GM18505 (cell line): ENCODE measurements around the gene MNX1.

ENCODE experiments used
- ATAC-seq: cut with Tn5 transposase; IDR thresholded peaks from one replicate; pipeline ENCODE4 v1.9.1; 2021; ENCODE audit not compliant: unreplicated experiment
- POLR2A ChIP-seq: IDR thresholded peaks from 4 replicates; pipeline ENCODE4 v1.6.1; 2011; ENCODE audit warnings: borderline replicate concordance; ENCODE audit not compliant: insufficient read depth, insufficient read length; ENCODE audit errors: extremely low read depth

Gene MNX1

DNA sequence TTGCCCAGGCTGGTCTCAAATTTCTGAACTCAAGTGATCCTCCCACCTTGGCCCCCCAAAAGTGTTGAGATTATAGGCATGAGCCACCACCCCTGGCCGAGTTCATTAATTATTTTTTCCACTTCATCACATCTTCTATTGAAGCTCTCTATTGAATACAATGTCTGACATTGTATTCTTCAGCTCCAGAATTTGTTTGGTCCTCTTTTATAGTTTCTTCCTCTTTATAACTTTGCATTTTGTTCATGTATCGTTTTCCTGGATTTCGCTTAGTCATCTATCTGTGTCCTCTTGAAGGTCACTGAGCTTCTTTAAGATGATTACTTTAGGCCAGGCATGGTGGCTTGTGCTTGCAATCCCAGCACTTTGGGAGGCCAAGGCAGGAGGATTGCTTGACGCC lies 30.8 kb downstream of the MNX1 start:
- TF ChIP-seq POLR2A = no peak
- ATAC-seq = no peak

DNA sequence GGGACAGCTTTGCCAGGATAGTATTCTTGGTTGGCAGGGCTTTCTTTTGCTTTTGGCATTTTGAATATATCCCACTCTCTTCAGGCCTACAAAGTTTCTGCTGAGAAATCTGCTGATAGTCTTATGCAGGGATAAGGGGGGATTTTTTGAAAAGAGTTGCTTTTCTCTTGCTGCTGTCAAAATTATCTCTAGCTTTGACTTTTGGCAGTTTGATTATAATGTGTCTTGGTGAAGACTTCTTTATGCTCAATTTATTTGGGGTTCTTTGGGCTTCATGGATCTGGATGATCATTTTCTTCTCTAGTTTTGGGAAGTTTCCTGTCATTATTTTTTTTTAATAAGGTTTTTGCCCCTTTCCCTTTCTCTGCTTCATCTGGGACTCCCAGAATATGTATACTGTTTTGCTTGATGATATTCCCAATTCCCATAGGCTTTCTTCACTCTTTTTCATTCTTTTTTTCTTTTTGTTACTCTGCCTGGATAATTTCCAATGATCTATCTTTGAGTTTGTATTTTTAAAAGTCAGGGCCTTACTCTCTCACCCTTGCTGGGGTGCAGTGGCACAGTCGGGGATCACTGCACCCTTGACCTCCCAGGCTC lies 31.4 kb downstream of the MNX1 start:
- no peak for TF ChIP-seq POLR2A
- ATAC-seq = no peak

DNA sequence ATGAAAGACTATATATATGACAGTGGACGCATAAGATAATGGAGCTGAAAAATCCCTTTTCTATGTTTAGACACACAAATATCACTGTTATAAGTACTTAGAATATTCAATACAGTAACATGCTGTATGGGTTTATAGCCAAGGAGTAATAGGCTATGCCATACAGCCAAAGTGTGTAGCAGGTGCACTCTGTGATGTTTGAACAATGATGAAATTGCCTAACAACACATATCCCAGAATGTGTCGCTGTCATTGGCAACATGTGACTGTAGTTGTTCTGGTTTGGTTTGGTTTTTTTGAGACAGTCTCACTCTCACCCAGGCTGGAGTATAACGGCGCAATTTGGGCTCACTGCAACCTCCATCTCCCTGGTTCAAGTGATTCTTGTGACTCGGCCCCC lies 34.8 kb downstream of the MNX1 start:
- no peak for ATAC-seq

DNA sequence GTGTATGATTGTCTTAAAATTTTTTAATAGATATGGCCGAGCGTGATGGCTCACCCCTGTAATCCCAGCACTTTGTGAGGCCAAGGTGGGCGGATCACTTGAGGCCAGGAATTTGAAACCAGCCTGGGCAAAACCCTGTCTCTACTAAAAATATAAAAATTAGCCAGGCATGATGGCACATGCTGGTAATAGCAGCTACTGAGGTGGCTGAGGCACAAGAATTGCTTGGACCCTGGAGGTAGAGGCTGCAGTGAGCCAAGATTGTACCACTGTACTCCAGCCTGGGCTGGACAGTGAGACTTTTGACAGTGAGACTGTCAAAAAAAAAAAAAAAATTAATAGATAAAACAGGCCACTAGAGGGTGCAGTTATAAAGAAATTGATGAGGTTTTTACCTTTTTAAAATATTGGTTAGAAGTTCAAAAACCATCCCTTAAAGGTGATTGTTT lies 40.5 kb downstream of the MNX1 start:
- ATAC-seq = no peak
- TF ChIP-seq POLR2A = no peak

More for the DNA sequence above, 34.8 kb downstream of the MNX1 start:
- no peak for TF ChIP-seq POLR2A

DNA sequence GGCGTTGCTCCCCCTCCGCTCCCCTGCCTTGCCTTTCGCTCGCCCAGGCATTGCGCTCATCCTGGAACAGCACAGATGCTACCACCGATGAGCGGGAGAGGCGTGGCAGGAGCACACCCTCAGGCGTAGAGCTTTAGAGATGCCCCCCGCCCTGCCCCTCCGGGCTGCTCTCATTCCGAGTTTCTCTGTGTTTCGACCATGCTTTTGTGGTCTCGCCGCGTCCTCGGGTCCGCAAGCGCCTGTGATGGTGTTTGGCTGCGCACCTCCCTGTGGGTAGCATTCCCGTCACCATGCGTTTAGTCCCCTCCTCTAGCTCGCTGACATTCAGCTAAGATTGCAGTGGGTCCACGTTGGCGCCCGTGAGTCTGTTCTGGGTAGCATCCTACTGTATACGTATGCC lies 42.3 kb downstream of the MNX1 start:
- no peak for TF ChIP-seq POLR2A
- no peak for ATAC-seq

DNA sequence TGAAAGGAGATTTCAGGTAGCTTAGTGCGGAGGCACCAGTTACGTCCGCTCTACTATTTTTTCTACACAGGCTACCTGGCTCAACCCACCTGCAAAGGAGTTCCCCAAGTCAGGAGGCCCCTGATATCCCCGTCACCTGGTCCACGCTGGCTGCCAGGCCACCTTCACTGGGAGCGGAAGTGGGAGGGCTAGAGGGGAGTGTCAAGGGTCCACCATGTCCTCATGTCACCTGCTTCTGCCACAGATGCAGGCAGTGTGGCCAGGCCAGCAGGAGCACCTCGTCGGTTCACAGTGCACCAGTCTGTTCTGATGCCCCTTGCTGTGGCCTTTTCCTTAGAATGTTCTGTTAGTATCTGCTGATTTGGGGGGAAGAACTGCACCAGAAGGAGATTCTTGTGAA lies 44.1 kb downstream of the MNX1 start:
- no peak for ATAC-seq

DNA sequence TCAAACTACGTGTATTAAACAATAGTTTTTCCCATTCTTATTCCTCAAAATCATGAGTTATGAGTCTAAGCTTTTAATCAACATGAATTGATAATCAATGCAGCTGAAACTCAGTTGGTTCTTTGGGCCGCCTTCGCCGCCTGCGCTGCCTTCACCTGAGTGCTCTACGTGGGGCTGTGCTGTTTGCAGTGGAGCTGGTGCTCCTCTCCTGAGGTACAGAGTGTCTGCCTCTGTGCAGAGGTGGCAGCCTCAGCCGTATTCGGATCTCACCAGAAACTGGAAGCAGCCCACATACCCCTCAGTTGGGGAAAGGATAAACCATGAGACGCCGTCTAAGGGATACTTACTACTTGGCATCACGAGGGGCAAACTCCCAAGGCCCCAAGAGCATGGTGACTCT lies 45.5 kb downstream of the MNX1 start:
- ATAC-seq = no peak
- TF ChIP-seq POLR2A = no peak

More for the DNA sequence above, 44.1 kb downstream of the MNX1 start:
- TF ChIP-seq POLR2A = no peak

DNA sequence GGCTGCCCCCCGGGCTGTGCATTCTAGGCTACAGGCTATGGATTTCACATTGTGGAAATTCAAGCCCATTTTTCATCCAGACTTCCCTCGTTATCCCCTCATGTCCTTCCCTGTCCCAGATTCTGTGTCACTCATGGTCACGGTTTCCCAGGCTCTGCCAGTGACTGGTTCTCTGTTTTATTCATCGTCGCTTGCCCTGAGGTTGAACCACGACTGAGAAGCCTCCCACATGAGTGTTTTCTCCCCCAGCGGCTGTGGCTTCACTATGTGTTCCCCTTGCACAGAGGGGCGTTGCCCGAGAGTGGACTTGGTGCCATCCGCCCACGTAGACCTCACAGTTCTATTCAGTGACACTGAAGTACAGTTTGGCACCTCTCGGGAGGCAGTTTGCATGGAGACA lies 47.0 kb downstream of the MNX1 start:
- ATAC-seq = no peak

DNA sequence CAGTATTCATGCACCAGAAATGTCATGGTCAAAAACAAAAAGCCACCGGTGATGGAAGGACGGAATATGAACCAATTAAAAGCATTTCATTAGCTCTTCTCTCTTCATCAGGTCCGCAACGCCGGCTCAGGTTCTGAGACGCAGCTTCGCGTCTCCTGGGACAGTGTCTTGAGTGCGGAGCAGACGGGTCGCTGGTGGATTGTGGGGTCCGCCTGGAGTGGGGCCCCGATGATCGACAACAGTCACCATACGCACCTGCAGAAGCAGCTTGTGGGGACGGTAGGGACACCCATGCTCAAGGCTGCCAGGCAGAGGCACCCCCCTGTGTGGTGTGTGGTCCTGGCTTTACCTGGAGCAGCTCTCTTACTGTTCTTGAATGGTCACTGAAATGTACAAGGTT lies 47.6 kb downstream of the MNX1 start:
- no peak for TF ChIP-seq POLR2A
- ATAC-seq = no peak

More for the DNA sequence above, 47.0 kb downstream of the MNX1 start:
- no peak for TF ChIP-seq POLR2A

DNA sequence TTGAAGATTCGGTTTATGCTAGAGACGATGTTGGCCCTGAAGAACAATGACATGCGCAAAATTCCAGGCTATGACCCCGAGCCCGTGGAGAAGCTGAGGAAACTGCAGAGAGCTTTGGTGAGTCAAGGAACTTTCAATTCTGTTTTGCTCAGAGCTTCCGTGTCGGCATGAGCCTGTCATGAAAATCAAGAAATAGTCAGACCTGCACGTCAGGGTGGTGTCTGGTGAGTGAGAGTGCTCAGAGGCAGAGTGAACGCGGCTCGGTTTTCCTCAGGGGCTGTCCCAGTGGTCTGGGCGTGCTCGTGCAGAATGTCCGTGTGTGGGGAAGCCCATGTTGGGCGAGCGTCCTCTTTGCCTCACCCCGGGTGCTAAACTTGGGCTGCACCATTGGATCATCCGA lies 48.3 kb downstream of the MNX1 start:
- ATAC-seq = no peak
- TF ChIP-seq POLR2A = no peak

DNA sequence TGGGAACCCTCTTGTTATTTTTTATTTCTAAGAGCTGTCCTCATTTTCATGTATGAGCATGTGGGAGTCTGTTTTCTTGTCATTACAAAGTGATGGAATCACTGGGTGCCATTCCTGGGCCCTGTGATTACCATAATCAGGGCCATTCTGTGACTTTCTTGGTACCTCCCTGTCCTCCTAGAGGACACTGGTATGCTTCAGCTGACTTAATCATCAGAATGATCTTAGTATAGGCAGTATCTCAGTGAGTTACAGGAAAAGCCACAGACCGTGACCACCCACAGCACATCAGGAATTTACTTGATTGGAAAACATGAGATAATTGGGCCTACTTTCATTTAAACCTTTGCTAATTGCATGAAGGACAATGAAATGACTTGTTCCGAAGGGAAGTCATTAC lies 53.7 kb downstream of the MNX1 start:
- TF ChIP-seq POLR2A = no peak
- ATAC-seq = no peak

DNA sequence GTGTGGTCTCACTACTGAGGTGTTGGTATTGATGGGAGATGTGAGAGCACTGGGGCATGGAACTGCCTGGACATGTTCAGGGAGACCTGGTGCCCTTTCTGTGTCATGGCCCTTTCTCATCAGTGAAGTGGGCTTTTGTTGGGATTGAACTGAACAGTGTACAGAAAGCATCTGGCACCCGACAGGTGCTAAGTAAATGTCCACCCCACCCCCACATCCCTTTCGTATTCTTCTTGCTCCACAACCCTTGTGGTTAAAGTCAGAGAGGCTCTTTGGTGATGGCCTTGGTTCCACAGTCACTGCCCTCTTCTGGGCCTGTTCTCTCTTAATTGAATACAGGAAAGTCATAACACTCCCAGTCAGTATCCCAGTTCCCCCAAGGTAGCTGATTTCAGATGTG lies 55.5 kb downstream of the MNX1 start:
- no peak for TF ChIP-seq POLR2A
- ATAC-seq = no peak
